Vagina (tissue), 2 donors: ENCODE results near the gene LDLRAD3. TPM values are rescaled to one million over a fixed set of nuclear protein-coding genes. Genes with fewer than 3 reads are reported as not detected.

Source experiments
- DNase-seq, 2 donors: peaks; one replicate each; pipeline ENCODE4 v3.0.0-alpha.2; 2017; ENCODE audit errors: extremely low spot score in 2 of 2
- H3K27ac ChIP-seq: fragments of 200-600 bp; sonication (generic); one replicate; pipeline ENCODE4 v1.5.1; 2019
- H3K27me3 ChIP-seq: fragments of 200-600 bp; sonication (generic); one replicate; pipeline ENCODE4 v1.5.1; 2019
- H3K36me3 ChIP-seq, 2 donors: fragments of 200-600 bp; sonication (generic); one replicate each; pipeline ENCODE4 v1.5.1; 2017 to 2019
- H3K4me1 ChIP-seq: fragments of 200-600 bp; sonication (generic); one replicate; pipeline ENCODE4 v1.5.1; 2019
- H3K4me3 ChIP-seq, 2 donors: fragments of 200-600 bp; sonication (generic); 1 replicate in 1 of 2; 2 replicates in 1 of 2; pipeline ENCODE4 v1.5.1; 2016 to 2019
- H3K9me3 ChIP-seq: fragments of 200-600 bp; sonication (generic); one replicate; pipeline ENCODE4 v1.5.1; 2019
- POLR2A ChIP-seq, 2 donors: fragments of 450-650 bp; IDR thresholded peaks; one replicate each; pipeline ENCODE4 v1.6.1; 2017; ENCODE audit warnings: antibody characterized with exemption in 2 of 2, mild to moderate bottlenecking in 2 of 2, moderate library complexity in 2 of 2
- POLR2AphosphoS5 ChIP-seq, 2 donors: sonication (generic); formaldehyde crosslinking; IDR thresholded peaks; one replicate each; pipeline ENCODE4 v1.9.0; 2017; ENCODE audit warnings: antibody characterized with exemption in 2 of 2, mild to moderate bottlenecking in 2 of 2, low read depth in 1 of 2; ENCODE audit not compliant: insufficient read depth in 1 of 2
- intact Hi-C: fragments of 100-400 bp; cut with DNase I; formaldehyde crosslinking; loops from one replicate; pipeline ENCODE4 v1.15.1; 2023
- total RNA-seq: library from RNA; depleted of rRNA; stranded (reverse); fragments of >200 nt; gene quantifications from one replicate; pipeline ENCODE4 v1.2.3, GENCODE V29; 2016
- TF ChIP-seq, protein P1 (sequence below), 3 experiments: fragments of 450-650 bp in 2 of 3; fragments of 200-600 bp in 1 of 3; sonication (generic) in 1 of 3; IDR thresholded peaks; one replicate each; pipeline ENCODE4 v1.5.1; 2017 to 2019; ENCODE audit warnings: antibody characterized with exemption in 3 of 3, mild to moderate bottlenecking in 2 of 3, moderate library complexity in 2 of 3

Gene LDLRAD3
- total RNA-seq, 1 donor from 2014 or later = 34.4 TPM

DNA sequence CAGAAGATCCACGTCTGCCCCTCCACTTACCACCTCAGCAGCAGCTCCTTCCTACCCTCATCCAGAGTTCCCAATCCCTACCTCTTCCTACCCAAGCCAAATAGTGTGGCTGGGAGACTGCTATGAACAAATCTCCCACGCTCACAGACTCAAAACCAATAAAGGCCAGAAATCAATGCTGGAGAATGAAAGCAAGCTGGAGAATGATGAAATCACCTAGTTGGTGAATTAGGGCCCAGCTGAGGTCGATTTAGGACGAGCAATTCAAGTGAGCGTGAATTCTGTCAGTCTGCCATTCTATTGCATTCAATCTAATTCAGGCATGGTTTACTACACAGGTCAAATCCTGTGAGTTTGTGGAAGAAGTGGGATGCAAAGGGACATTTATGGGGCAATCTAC, 322.9 kb downstream of the LDLRAD3 start:
- no peak overlapping the region for H3K27ac ChIP-seq
- H3K36me3 ChIP-seq = peaks cover 0 to 13% of the 10 kb centered on the region in 2 donors
- H3K9me3 ChIP-seq = no peaks in the 10 kb centered on the region
- intact Hi-C loops = loop anchor here (10.0 kb wide), 1 partner anchor 452 kb away; no protein-coding TSS in a partner anchor
- DNase-seq = no peak
- no peak overlapping the region for H3K4me3 ChIP-seq
- H3K4me1 ChIP-seq = no peaks in the 10 kb centered on the region
- TF ChIP-seq POLR2AphosphoS5 (IDR thresholded peaks at IDR 0.05; ENCODE audit: insufficient read depth in 1 of 2, low read depth in 1 of 2) (no peak), POLR2A (IDR thresholded peaks at IDR 0.05) (no peak)
- no peaks in the 10 kb centered on the region for H3K27me3 ChIP-seq

DNA sequence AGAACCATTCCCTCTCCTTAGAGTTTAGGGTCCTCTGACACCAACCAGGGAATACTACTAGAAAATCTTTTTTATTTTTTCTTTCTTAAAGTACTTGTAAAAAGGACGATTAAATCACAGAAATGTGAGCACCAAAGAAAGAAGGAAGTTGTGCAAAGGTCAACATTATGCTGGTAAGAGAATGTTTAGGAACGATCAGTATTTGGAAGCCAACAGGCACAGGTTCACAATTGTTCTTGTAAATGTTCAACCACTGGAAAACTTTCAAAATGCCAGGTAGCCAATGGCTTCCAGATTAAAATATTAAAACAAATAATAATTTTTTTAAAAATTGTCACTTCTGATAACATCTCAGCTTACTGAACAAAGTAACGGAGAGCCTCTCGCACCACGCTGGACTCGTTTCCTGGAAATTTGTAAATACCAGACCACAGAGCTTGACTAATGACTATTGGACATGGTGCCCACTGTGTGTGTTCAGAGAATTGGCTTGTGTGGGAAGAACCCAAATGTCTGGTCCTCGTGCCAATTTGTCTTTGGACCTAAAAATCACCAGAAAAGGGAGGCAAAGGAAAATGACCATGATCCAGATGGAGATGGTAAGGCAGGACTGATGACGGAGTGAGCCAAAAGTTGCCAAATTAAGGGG, 324.6 kb downstream of the LDLRAD3 start:
- no peak overlapping the region for H3K27ac ChIP-seq
- H3K27me3 ChIP-seq = no peaks in the 10 kb centered on the region
- peaks cover 0 to 28% of the 10 kb centered on the region in 2 donors for H3K36me3 ChIP-seq
- DNase-seq = no peak
- no peaks in the 10 kb centered on the region for H3K9me3 ChIP-seq
- H3K4me3 ChIP-seq = no peak overlapping the region
- intact Hi-C loops = loop anchor here (10.0 kb wide), 1 partner anchor 454 kb away; no protein-coding TSS in a partner anchor
- no peaks in the 10 kb centered on the region for H3K4me1 ChIP-seq
- TF ChIP-seq POLR2A (IDR thresholded peaks at IDR 0.05) (no peak), POLR2AphosphoS5 (IDR thresholded peaks at IDR 0.05; ENCODE audit: insufficient read depth in 1 of 2, low read depth in 1 of 2) (no peak)
- TF ChIP-seq, protein P1, sequence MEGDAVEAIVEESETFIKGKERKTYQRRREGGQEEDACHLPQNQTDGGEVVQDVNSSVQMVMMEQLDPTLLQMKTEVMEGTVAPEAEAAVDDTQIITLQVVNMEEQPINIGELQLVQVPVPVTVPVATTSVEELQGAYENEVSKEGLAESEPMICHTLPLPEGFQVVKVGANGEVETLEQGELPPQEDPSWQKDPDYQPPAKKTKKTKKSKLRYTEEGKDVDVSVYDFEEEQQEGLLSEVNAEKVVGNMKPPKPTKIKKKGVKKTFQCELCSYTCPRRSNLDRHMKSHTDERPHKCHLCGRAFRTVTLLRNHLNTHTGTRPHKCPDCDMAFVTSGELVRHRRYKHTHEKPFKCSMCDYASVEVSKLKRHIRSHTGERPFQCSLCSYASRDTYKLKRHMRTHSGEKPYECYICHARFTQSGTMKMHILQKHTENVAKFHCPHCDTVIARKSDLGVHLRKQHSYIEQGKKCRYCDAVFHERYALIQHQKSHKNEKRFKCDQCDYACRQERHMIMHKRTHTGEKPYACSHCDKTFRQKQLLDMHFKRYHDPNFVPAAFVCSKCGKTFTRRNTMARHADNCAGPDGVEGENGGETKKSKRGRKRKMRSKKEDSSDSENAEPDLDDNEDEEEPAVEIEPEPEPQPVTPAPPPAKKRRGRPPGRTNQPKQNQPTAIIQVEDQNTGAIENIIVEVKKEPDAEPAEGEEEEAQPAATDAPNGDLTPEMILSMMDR (IDR thresholded peaks at IDR 0.05) = no peak

DNA sequence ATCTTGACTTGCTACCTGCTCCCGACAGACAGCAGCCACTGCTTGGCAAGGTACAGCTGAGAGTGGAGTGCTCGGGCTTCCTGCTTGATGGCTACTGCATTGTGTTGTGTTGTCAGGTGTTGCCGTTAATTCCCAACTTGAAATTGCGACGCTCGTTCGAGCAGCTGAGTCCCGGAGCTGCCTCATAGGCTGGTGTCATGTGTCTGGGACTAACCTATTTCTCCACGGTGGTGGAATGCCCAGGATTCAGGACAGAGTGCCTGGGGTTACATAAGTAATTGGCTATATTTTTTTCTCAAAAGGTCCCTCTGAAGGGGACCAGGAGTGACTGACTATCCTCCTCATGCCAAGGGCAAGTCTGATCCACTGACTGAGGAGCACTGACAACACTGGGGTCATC, 326.8 kb downstream of the LDLRAD3 start:
- no peak overlapping the region for H3K4me3 ChIP-seq
- no peaks in the 10 kb centered on the region for H3K4me1 ChIP-seq
- H3K9me3 ChIP-seq = no peaks in the 10 kb centered on the region
- no peaks in the 10 kb centered on the region for H3K27me3 ChIP-seq
- H3K36me3 ChIP-seq = peaks cover 0 to 44% of the 10 kb centered on the region in 2 donors
- no peak overlapping the region for H3K27ac ChIP-seq
- intact Hi-C loops = no loop called here
- no peak for DNase-seq
- TF ChIP-seq, protein P1 (IDR thresholded peaks at IDR 0.05) = no peak
- TF ChIP-seq POLR2AphosphoS5 (IDR thresholded peaks at IDR 0.05; ENCODE audit: insufficient read depth in 1 of 2, low read depth in 1 of 2) = no peak
- no peak for TF ChIP-seq POLR2A (IDR thresholded peaks at IDR 0.05)

DNA sequence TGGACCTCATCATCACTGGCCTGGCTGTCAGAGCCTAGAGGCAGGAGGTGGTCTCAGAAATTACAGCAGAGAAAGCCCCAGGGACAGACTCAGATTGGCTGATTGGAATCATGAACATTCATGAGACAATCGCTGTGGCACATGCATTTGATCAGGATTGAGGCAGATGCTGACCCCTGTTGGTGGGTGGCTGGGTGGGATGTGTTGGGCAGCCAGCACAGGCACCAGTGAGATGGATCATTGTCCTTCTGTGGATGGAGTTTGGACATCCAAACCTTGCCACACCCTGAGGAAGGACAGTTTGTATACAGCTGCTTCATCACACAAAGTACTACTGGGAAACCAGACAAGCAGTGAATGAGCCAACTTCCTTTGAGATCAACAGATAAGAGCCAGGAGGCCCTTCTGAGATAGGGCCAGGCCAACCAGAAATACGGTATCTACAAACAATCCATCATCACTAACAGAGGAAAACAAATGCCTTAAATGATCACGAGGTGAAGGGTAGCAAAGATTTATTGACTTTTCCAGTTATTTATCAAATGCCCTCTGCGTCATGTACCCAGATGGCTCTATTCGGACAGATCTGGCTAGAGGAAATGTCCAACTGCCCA, 328.0 kb downstream of the LDLRAD3 start:
- DNase-seq = no peak
- peaks cover 0 to 51% of the 10 kb centered on the region in 2 donors for H3K36me3 ChIP-seq
- no peaks in the 10 kb centered on the region for H3K9me3 ChIP-seq
- no peak overlapping the region for H3K27ac ChIP-seq
- H3K4me1 ChIP-seq = no peaks in the 10 kb centered on the region
- no peak overlapping the region for H3K4me3 ChIP-seq
- intact Hi-C loops = no loop called here
- no peaks in the 10 kb centered on the region for H3K27me3 ChIP-seq
- TF ChIP-seq POLR2AphosphoS5 (IDR thresholded peaks at IDR 0.05; ENCODE audit: insufficient read depth in 1 of 2, low read depth in 1 of 2) = no peak
- no peak for TF ChIP-seq POLR2A (IDR thresholded peaks at IDR 0.05)
- TF ChIP-seq, protein P1 (IDR thresholded peaks at IDR 0.05) = no peak

DNA sequence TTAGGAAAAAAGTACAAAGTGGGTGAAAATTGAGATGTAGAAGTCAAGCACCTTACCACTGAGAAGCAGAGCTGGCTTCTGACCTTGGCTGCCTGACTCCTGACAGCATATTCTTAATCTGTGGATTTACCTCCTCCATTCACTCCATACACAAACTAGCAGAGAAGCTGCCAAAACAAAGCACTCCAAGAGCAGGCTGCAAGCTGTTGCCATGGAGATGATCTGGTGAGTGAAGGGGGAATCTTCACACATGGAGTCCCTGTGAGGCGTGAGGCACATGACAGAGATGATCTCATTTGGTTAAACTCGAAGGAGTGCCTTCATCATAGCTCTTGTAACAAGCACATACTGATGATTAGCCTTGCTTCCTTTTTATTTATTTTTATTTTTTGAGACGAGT, 329.2 kb downstream of the LDLRAD3 start:
- Histone ChIP-seq H3K27me3 (no peaks in the 10 kb centered on the region), H3K27ac (no peak overlapping the region), H3K4me3 (no peak overlapping the region), H3K9me3 (no peaks in the 10 kb centered on the region), H3K36me3 (peaks cover 0 to 51% of the 10 kb centered on the region in 2 donors), H3K4me1 (no peaks in the 10 kb centered on the region)
- DNase-seq = no peak
- TF ChIP-seq, protein P1 (IDR thresholded peaks at IDR 0.05) = no peak
- TF ChIP-seq POLR2AphosphoS5 (IDR thresholded peaks at IDR 0.05; ENCODE audit: insufficient read depth in 1 of 2, low read depth in 1 of 2) (no peak), POLR2A (IDR thresholded peaks at IDR 0.05) (no peak)
- intact Hi-C loops = no loop called here
